HFF-Myc (cell line): ENCODE results near the gene EI24.

Source experiments
- DNase-seq: peaks from one replicate; pipeline ENCODE4 v3.0.0-alpha.2; 2011; ENCODE audit warnings: low read depth; ENCODE audit errors: extremely low read depth
- H3K4me3 ChIP-seq: replicated peaks from 2 replicates; pipeline ENCODE4 v1.5.1; 2011; ENCODE audit warnings: low read depth, mild to moderate bottlenecking, control low read depth, low read length
- TF ChIP-seq, protein P1 (sequence below): IDR thresholded peaks from 2 replicates; pipeline ENCODE4 v1.5.1; 2012; ENCODE audit warnings: mild to moderate bottlenecking, low read depth, low read length, control low read depth; ENCODE audit errors: missing control alignments

The EI24 gene

DNA sequence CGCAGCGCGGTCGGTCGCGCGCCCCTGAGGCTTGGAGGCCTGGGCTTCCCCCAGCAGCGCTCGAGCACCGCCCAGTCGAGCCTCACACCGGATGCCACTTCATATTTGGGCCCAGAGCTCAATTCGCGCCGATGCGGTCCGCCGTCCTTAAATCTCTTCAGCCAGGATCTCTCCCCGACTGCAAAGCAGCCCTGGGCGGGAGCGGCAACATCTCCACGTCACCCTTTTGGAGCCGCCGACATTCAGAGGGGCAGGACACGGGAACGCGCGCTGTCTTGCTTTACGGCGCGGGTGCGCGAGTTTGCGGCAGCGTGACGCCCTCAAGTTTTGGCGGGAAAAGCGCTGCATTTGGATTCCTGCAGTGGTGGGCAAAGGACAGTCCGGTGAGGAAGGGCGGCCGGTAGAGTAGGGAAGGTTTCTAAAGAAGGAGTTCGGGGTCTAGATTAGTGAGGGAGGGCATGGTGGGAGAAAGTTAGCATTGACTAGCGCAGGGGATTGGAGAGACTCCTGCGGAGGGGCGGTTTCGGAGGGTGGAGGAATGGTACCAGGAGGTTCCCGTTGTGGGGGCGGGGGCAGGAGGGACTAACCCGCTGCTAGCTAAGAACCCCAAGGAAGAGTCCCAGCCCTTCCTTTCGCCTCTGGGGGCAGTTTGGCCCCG is 56.5 kb downstream of the EI24 start:
- TF ChIP-seq, protein P1, sequence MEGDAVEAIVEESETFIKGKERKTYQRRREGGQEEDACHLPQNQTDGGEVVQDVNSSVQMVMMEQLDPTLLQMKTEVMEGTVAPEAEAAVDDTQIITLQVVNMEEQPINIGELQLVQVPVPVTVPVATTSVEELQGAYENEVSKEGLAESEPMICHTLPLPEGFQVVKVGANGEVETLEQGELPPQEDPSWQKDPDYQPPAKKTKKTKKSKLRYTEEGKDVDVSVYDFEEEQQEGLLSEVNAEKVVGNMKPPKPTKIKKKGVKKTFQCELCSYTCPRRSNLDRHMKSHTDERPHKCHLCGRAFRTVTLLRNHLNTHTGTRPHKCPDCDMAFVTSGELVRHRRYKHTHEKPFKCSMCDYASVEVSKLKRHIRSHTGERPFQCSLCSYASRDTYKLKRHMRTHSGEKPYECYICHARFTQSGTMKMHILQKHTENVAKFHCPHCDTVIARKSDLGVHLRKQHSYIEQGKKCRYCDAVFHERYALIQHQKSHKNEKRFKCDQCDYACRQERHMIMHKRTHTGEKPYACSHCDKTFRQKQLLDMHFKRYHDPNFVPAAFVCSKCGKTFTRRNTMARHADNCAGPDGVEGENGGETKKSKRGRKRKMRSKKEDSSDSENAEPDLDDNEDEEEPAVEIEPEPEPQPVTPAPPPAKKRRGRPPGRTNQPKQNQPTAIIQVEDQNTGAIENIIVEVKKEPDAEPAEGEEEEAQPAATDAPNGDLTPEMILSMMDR: no peak
- peak; percentile 82 for DNase-seq
- peak overlapping the region; percentile 88 for H3K4me3 ChIP-seq

DNA sequence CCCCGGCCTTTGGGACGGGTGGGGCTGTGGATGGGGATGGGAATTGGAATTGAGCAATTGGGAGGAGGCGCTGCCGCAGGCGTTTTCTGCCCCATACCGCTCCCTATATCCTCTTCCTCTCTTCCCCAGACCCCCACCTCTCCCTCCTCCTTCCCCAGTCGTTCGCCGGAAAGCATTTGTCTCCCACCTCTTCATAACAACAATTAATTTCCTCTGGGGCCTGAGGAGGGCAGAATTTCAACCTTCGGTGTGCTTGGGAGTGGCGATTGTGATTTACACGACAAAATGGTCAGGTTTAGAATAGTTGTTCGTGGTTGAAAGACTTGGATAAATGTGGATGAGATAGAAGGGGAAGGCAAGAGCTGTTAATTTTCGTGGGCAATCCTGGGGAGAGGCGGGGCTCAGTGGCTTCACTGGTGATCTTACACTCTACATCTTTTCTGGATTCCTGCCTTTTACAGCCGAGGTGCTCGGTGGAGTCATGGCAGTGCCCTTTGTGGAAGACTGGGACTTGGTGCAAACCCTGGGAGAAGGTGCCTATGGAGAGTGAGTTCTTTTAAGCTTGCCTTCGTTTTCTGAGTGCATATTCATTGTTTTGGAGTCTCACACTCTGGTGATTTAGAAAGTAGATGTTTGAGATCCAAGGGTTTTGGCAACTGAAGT is 57.1 kb downstream of the EI24 start:
- peak overlapping the region; percentile 88 for H3K4me3 ChIP-seq
- peak; percentile 84 for DNase-seq
- TF ChIP-seq, protein P1: peak; percentile 25

DNA sequence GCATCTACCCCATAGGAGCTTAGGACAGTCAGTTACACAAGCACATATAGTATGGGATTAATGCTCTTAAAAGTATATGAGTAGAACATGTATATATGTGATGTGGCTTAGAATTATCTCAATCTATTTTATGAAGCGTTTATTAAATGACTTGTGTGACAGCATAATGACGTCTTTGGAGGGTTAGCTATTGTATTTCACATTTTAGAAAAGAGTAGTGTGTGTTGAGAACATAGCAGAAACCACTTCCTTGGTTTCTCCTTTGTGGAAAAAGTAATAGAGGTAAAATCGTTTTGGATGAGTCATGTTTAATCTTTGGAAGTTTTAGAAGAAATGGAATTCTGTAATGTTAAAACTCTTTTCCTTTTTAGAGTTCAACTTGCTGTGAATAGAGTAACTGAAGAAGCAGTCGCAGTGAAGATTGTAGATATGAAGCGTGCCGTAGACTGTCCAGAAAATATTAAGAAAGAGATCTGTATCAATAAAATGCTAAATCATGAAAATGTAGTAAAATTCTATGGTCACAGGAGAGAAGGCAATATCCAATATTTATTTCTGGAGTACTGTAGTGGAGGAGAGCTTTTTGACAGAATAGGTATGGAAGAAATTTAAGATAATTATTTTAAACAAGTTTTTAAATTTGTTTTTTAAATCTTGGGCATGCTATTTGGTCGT is 58.1 kb downstream of the EI24 start:
- H3K4me3 ChIP-seq: peak overlapping the region; percentile 88
- no peak for DNase-seq
- TF ChIP-seq, protein P1: no peak
